H1 (cell line): ENCODE results near the gene PXDN. TPM values are rescaled to one million over a fixed set of nuclear protein-coding genes. Genes with fewer than 3 reads are reported as not detected.

Source experiments
- CBX8 ChIP-seq: fragments of 300-800, 300-1000 bp; sonication (generic); IDR thresholded peaks from 2 replicates; pipeline ENCODE4 v1.7.1; 2016; ENCODE audit warnings: low read depth, low read length, borderline replicate concordance
- CHD1 ChIP-seq: IDR thresholded peaks from 2 replicates; pipeline ENCODE4 v1.6.1; 2012; ENCODE audit warnings: low read depth, low read length, improper control_type of control experiment
- GTF2F1 ChIP-seq: IDR thresholded peaks from 2 replicates; pipeline ENCODE4 v1.6.1; 2012; ENCODE audit warnings: low read depth, low read length, improper control_type of control experiment, borderline replicate concordance
- KDM4A ChIP-seq: IDR thresholded peaks from one replicate; pipeline ENCODE4 v1.7.1; 2012; ENCODE audit warnings: low read depth, mild to moderate bottlenecking, moderate library complexity, low read length, inconsistent platforms; ENCODE audit not compliant: severe bottlenecking
- RXRA ChIP-seq: IDR thresholded peaks from 2 replicates; pipeline ENCODE4 v1.6.1; 2011; ENCODE audit warnings: low read depth, mild to moderate bottlenecking, low read length, moderate library complexity; ENCODE audit not compliant: insufficient read depth
- polyA plus RNA-seq, 7 experiments: library from polyadenylated mRNA; depleted of rRNA in 3 of 7; stranded (reverse) in 5 of 7; unstranded in 2 of 7; fragments of >200 nt in 5 of 7; fragments of 200-250 nt in 2 of 7; gene quantifications; 1 replicate in 5 of 7; 2 replicates in 1 of 7; 4 replicates in 1 of 7; pipeline versions ENCODE4 v1.2.1 to v1.2.3, GENCODE V29; 2011 to 2013; ENCODE audit warnings: missing spikeins in 2 of 7, mixed read lengths in 2 of 7
- total RNA-seq: library from RNA; stranded (reverse); fragmentation: NEBNext Ultra II Directional; extraction: Animal tissue kit (Norgen Biotek cat#: 25700); gene quantifications from 2 replicates; pipeline ENCODE4 v1.2.1, GENCODE V29; 2021
- TF ChIP-seq, protein P1 (sequence below): IDR thresholded peaks from 2 replicates; pipeline ENCODE4 v1.6.1; 2011; ENCODE audit warnings: low read depth, mild to moderate bottlenecking, low read length; ENCODE audit not compliant: insufficient read depth

Gene PXDN
- total and polyA plus RNA-seq, 2 of the 8 experiments (the other 6 are each of a cell fraction or from before 2014, with no cell fraction given) = 104 to 141 TPM

DNA sequence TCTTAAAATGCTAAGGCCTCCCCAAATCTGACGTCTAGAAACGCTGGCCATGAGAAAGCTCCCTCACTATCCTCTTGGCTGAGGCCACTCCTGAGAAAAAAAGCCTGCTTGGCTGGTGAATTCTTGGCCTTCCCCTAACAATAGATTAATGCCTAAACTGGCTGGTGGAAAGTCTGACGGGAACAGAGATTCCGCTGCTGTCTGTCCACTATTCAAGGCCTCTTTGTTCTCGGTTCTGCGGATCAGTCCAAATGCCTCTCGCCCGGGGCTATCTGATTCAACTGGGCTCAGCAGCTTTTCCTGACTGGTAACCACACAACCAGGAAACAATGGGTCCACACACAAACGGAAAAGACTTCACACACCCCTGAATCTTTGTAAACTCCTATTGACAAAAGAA, 27.2 kb downstream of the PXDN start (continued):
- TF ChIP-seq RXRA (no peak), KDM4A (no peak), CBX8 (no peak), GTF2F1 (no peak), CHD1 (no peak)
- TF ChIP-seq, protein P1, sequence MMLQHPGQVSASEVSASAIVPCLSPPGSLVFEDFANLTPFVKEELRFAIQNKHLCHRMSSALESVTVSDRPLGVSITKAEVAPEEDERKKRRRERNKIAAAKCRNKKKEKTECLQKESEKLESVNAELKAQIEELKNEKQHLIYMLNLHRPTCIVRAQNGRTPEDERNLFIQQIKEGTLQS = no peak
